K562 (cell line): ENCODE results near the gene MEIS1.

Source experiments
- CTCF ChIP-seq, 3 experiments: IDR thresholded peaks in 2 of 3; conservative IDR thresholded peaks in 1 of 3; 2 replicates each; pipeline ENCODE4 v1.5.1; 2011 to 2012; ENCODE audit warnings: low read length in 3 of 3, mild to moderate bottlenecking in 3 of 3, control low read depth in 2 of 3, improper control_type of control experiment in 1 of 3, inconsistent platforms in 1 of 3, low read depth in 1 of 3, mixed read lengths in 1 of 3, moderate library complexity in 1 of 3; ENCODE audit not compliant: insufficient read depth in 2 of 3
- POLR2A ChIP-seq: fragments of 450-650 bp; conservative IDR thresholded peaks from 2 replicates; pipeline ENCODE4 v1.6.1; 2016
- RBM14 ChIP-seq: fragments of 200-400 bp; formaldehyde crosslinking; IDR thresholded peaks from 2 replicates; pipeline ENCODE4 v1.6.1; 2018; ENCODE audit warnings: low read depth, mild to moderate bottlenecking, low read length, moderate library complexity, borderline replicate concordance; ENCODE audit not compliant: insufficient read depth
- REST ChIP-seq, 2 experiments: fragments of 450-650 bp; formaldehyde crosslinking in 1 of 2; IDR thresholded peaks; 2 replicates each; pipeline versions ENCODE4 v1.4.0 to v1.6.1; 2014 to 2020; ENCODE audit warnings: mild to moderate bottlenecking in 2 of 2, borderline replicate concordance in 1 of 2, low read depth in 1 of 2

- TF ChIP-seq CTCF (IDR thresholded peaks at IDR 0.05 in 2 of 3, conservative IDR thresholded peaks at IDR 0.05 in 1 of 3; ENCODE audit: insufficient read depth in 2 of 3, low read depth in 1 of 3, low read length in 3 of 3) (no peak), RBM14 (no peak), POLR2A (no peak), REST (IDR thresholded peaks at IDR 0.05; ENCODE audit: borderline replicate concordance) (no peak), REST (CRISPR knock-in tag; IDR thresholded peaks at IDR 0.05; ENCODE audit: low read depth) (no peak)
Measured at GRCh38 chr2:66543257-66543767, 108.4 kb downstream of the MEIS1 start.
